ENCODE results near the gene FGFR2.

DNA sequence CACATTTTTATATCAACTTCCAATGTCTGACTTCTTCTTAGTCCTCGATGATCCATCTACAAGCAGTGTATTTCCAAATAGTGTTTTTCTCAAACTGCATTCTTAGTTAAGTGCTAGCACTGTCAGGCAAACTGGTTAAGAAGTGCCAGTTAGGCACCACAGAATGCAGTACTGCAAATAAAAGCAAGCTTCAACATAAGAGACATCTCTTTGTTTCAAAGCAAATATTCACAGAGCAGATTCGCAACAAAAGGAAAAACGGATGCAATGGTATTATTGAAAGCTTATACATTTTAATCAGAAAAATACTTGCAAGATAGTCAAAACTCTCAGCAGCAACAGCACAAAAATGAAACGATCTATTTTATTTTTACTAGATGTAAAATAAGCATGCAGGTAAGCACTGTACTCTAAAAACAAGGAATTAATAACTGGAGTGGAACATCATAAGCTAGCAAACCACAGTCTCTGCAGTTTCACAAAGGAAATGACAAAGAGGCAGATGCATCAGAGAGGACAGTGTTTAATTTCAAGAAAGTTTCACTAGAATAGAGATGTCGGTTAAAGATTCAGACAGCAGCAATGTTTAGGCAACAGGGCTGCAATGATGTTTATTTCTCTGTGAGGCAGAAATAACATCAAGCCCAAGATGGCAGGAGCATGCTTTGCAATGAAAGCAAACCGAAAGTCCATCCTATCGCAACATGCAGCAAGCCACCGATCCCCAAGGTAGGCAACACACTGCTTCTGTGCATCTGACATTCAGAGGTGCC is 82.0 kb downstream of the FGFR2 start:
- TF ChIP-seq POLR2A (IDR thresholded peaks at IDR 0.05; ENCODE audit: borderline replicate concordance, extremely low read depth, insufficient read depth, insufficient read length) (no peak), EZH2 (IDR thresholded peaks at IDR 0.05) (no peak), CTCF (IDR thresholded peaks at IDR 0.05 in 2 of 3, conservative IDR thresholded peaks at IDR 0.05 in 1 of 3; ENCODE audit: borderline replicate concordance in 1 of 3, insufficient read depth in 1 of 3, low read depth in 2 of 3, low read length in 2 of 3) (no peak), CEBPB (IDR thresholded peaks at IDR 0.05; ENCODE audit: low read depth) (no peak), TCF7L2 (IDR thresholded peaks at IDR 0.05; ENCODE audit: borderline replicate concordance, extremely low read depth, insufficient read depth, insufficient read length) (no peak), SP1 (IDR thresholded peaks at IDR 0.05; ENCODE audit: low read depth) (no peak), SIN3A (IDR thresholded peaks at IDR 0.05; ENCODE audit: low read depth) (no peak), ELF1 (IDR thresholded peaks at IDR 0.05; ENCODE audit: borderline replicate concordance, low read depth) (no peak), EZH2phosphoT487 (IDR thresholded peaks at IDR 0.05; ENCODE audit: borderline replicate concordance) (no peak)
